Ishikawa (cell line): ENCODE measurements around the gene TARM1.

Experiments used
- CEBPB ChIP-seq: IDR thresholded peaks from 2 replicates; pipeline ENCODE4 v1.6.1; 2012
- EGR1 ChIP-seq: IDR thresholded peaks from 2 replicates; pipeline ENCODE4 v1.6.1; 2012
- EP300 ChIP-seq: IDR thresholded peaks from 2 replicates; pipeline ENCODE4 v1.6.1; 2012; ENCODE audit warnings: borderline replicate concordance
- NFIC ChIP-seq: IDR thresholded peaks from 2 replicates; pipeline ENCODE4 v1.6.1; 2012
- RAD21 ChIP-seq: IDR thresholded peaks from 2 replicates; pipeline ENCODE4 v1.6.1; 2012; ENCODE audit warnings: low read depth
- REST ChIP-seq: IDR thresholded peaks from 2 replicates; pipeline ENCODE4 v1.6.1; 2012; ENCODE audit warnings: low read depth, mild to moderate bottlenecking
- TCF12 ChIP-seq: IDR thresholded peaks from 2 replicates; pipeline ENCODE4 v1.6.1; 2012; ENCODE audit warnings: low read depth
- TEAD4 ChIP-seq: IDR thresholded peaks from 2 replicates; pipeline ENCODE4 v1.6.1; 2012
- YY1 ChIP-seq: IDR thresholded peaks from 2 replicates; pipeline ENCODE4 v1.6.1; 2012; ENCODE audit warnings: low read depth

- TF ChIP-seq REST: no peak
- no peak for TF ChIP-seq CEBPB
- TF ChIP-seq NFIC: no peak
- no peak for TF ChIP-seq RAD21
- no peak for TF ChIP-seq TCF12
- no peak for TF ChIP-seq TEAD4
- no peak for TF ChIP-seq EP300
- no peak for TF ChIP-seq YY1
- no peak for TF ChIP-seq EGR1
Observed at GRCh38 chr19:54063350-54064116, 17.6 kb downstream of the TARM1 start, which contains the start of gene VSTM1.
